Upper lobe of left lung (tissue), 6 donors: Measurements from ENCODE around the gene SLC16A3. TPM values are rescaled to one million over a fixed set of nuclear protein-coding genes. Genes with fewer than 3 reads are reported as not detected.
A peak's percentile ranks its signal among the peaks of the same experiment; 100 is the strongest.

Source experiments
- ATAC-seq, 2 donors: fragments of 200-7000 bp; cut with Tn5 transposase; one replicate each; pipeline ENCODE4 v1.9.1; 2022; ENCODE audit warnings: mild to moderate bottlenecking in 2 of 2, moderate library complexity in 2 of 2; ENCODE audit not compliant: low FRiP score in 2 of 2
- DNase-seq, 2 donors: peaks; one replicate each; pipeline ENCODE4 v3.0.0-alpha.2; 2019 to 2020
- H3K27ac ChIP-seq, 4 donors: fragments of 200-600 bp; sonication (generic); one replicate each; pipeline ENCODE4 v1.5.1; 2016 to 2019
- H3K27me3 ChIP-seq, 4 donors: fragments of 200-600 bp; sonication (generic); one replicate each; pipeline ENCODE4 v1.5.1; 2017 to 2019
- H3K36me3 ChIP-seq, 4 donors: fragments of 200-600 bp; sonication (generic); one replicate each; pipeline ENCODE4 v1.5.1; 2016 to 2019
- H3K4me1 ChIP-seq, 4 donors: fragments of 200-600 bp; sonication (generic); one replicate each; pipeline ENCODE4 v1.5.1; 2018 to 2019
- H3K4me3 ChIP-seq, 4 donors: fragments of 200-600 bp; sonication (generic); one replicate each; pipeline ENCODE4 v1.5.1; 2017 to 2019; ENCODE audit warnings: mild to moderate bottlenecking in 2 of 4, moderate library complexity in 1 of 4
- H3K9me3 ChIP-seq, 4 donors: fragments of 200-600 bp; sonication (generic); one replicate each; pipeline ENCODE4 v1.5.1; 2018 to 2019
- EP300 ChIP-seq, 4 donors: sonication (generic); formaldehyde crosslinking; IDR thresholded peaks; one replicate each; pipeline ENCODE4 v1.5.1; 2017; ENCODE audit warnings: antibody characterized with exemption in 4 of 4, control low read depth in 2 of 4
- POLR2A ChIP-seq, 4 donors: fragments of 450-650 bp; IDR thresholded peaks; one replicate each; pipeline ENCODE4 v1.5.1; 2016 to 2017; ENCODE audit warnings: antibody characterized with exemption in 4 of 4, mild to moderate bottlenecking in 2 of 4
- POLR2AphosphoS5 ChIP-seq, 2 donors: sonication (generic); formaldehyde crosslinking; IDR thresholded peaks; one replicate each; pipeline ENCODE4 v1.5.1; 2017; ENCODE audit warnings: antibody characterized with exemption in 2 of 2
- WGBS, 2 donors: methylation state at CpG; one replicate each; pipeline ENCODE4 v1.1.5; 2017 to 2018; 5-methylcytosine and 5-hydroxymethylcytosine counted together
- total RNA-seq, 6 donors: library from RNA; depleted of rRNA in 4 of 6; stranded (reverse); fragments of >200 nt in 4 of 6; gene quantifications; one replicate each; pipeline versions ENCODE4 v1.1.0 to v1.2.1, GENCODE V29; 2016 to 2021
- TF ChIP-seq, protein P1 (sequence below), 6 experiments: fragments of 450-650 bp in 4 of 6; fragments of 200-600 bp in 2 of 6; sonication (generic) in 2 of 6; IDR thresholded peaks; one replicate each; pipeline ENCODE4 v1.5.1; 2016 to 2019; ENCODE audit warnings: antibody characterized with exemption in 6 of 6
- donor health status: DM: no; HTN: no; CAD: no; lungs with moderate emphysema.
- donor health status: DM: no; HTN: yes; CAD: no; lungs with severe emphysema.

SLC16A3 gene
- total RNA-seq, 6 donors from 2014 or later = 33.5 to 134 (median 102) TPM

DNA sequence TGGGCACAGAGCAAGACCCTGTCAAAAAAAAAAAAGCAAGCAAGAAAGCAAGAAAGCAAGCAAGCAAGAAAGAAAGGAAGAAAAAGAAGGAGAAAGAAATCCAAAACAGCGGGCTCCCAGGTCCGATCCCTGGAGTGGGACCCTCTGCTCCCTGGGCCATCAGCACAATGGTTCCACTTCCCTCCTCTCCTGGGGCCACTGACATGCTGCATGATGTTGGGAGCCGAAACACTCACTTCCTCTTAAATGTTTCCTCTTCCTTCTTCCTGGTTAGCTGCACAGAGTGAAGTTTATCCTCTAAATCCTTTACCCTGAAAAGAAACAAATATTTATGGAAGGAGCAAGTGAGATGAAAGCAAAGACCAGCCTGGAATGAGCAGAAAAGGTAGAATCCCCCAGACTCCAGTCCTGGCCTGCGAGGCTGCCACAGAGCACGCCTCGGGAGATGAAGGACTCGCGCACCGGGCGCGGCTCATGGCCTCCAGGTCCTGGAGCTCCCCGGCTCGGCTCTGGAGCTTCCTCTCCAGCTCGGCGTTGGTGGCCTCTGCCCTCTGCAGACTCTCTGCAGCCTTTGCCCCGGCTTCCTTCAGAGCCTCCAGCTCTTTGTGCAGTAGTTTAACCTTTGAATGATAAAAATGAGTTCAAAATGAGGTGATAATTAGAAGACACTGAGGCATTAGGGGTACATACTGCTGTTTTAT, 35.2 kb upstream of the SLC16A3 start:
- DNase-seq (peak in 1 of 2 donors; percentile 83), ATAC-seq (peak in 1 of 2 donors; percentile 81)
- no peaks in the 10 kb centered on the region for H3K9me3 ChIP-seq
- peaks cover 13 to 61% (median 34%) of the 10 kb centered on the region in 4 donors for H3K36me3 ChIP-seq
- peak overlapping the region in 2 of 4 donors; percentile 13 to 26 for H3K4me3 ChIP-seq
- H3K4me1 ChIP-seq = peaks cover 0 to 2% (median 0%) of the 10 kb centered on the region in 4 donors
- TF ChIP-seq POLR2AphosphoS5 (IDR thresholded peaks at IDR 0.05) (no peak), EP300 (IDR thresholded peaks at IDR 0.05) (no peak), POLR2A (IDR thresholded peaks at IDR 0.05) (no peak)
- TF ChIP-seq, protein P1, sequence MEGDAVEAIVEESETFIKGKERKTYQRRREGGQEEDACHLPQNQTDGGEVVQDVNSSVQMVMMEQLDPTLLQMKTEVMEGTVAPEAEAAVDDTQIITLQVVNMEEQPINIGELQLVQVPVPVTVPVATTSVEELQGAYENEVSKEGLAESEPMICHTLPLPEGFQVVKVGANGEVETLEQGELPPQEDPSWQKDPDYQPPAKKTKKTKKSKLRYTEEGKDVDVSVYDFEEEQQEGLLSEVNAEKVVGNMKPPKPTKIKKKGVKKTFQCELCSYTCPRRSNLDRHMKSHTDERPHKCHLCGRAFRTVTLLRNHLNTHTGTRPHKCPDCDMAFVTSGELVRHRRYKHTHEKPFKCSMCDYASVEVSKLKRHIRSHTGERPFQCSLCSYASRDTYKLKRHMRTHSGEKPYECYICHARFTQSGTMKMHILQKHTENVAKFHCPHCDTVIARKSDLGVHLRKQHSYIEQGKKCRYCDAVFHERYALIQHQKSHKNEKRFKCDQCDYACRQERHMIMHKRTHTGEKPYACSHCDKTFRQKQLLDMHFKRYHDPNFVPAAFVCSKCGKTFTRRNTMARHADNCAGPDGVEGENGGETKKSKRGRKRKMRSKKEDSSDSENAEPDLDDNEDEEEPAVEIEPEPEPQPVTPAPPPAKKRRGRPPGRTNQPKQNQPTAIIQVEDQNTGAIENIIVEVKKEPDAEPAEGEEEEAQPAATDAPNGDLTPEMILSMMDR (IDR thresholded peaks at IDR 0.05) = no peak
- H3K27ac ChIP-seq = peak overlapping the region in 2 of 4 donors; percentile 18 to 27
- 74 to 85% methylated on average over 16 of the region's 16 CpGs for WGBS, 2 donors
- no peaks in the 10 kb centered on the region for H3K27me3 ChIP-seq

DNA sequence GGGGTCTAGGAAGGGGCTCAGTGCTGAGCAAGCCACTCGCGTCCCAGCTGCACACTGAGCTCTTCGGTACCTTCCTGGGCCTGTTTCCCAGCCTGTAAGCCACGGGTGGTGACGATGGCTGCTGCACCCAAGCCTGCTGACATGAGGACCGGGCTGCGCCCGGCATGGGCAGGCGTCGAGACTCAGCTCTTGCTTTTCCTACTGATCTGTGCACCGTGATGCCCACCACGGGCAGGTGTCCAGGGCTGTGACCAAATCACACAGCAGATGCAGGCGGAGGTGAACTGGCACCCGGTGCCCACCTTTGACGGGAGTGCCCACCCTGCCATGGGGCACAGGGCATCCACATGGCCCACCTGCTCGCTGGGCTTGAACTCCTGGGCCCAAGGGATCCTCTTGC, 34.1 kb upstream of the SLC16A3 start:
- TF ChIP-seq POLR2A (IDR thresholded peaks at IDR 0.05) = no peak
- TF ChIP-seq POLR2AphosphoS5 (IDR thresholded peaks at IDR 0.05) = no peak
- TF ChIP-seq, protein P1 (IDR thresholded peaks at IDR 0.05) = no peak
- no peak for TF ChIP-seq EP300 (IDR thresholded peaks at IDR 0.05)
- no peak overlapping the region for H3K27ac ChIP-seq
- H3K9me3 ChIP-seq = no peaks in the 10 kb centered on the region
- H3K27me3 ChIP-seq = no peaks in the 10 kb centered on the region
- peaks cover 0 to 2% (median 0%) of the 10 kb centered on the region in 4 donors for H3K4me1 ChIP-seq
- WGBS, 2 donors = 96 to 99% methylated on average over 14 to 16 of the region's 16 CpGs
- peaks cover 13 to 66% (median 36%) of the 10 kb centered on the region in 4 donors for H3K36me3 ChIP-seq
- no peak for ATAC-seq
- DNase-seq = peak in 1 of 2 donors; percentile 63
- H3K4me3 ChIP-seq = no peak overlapping the region

DNA sequence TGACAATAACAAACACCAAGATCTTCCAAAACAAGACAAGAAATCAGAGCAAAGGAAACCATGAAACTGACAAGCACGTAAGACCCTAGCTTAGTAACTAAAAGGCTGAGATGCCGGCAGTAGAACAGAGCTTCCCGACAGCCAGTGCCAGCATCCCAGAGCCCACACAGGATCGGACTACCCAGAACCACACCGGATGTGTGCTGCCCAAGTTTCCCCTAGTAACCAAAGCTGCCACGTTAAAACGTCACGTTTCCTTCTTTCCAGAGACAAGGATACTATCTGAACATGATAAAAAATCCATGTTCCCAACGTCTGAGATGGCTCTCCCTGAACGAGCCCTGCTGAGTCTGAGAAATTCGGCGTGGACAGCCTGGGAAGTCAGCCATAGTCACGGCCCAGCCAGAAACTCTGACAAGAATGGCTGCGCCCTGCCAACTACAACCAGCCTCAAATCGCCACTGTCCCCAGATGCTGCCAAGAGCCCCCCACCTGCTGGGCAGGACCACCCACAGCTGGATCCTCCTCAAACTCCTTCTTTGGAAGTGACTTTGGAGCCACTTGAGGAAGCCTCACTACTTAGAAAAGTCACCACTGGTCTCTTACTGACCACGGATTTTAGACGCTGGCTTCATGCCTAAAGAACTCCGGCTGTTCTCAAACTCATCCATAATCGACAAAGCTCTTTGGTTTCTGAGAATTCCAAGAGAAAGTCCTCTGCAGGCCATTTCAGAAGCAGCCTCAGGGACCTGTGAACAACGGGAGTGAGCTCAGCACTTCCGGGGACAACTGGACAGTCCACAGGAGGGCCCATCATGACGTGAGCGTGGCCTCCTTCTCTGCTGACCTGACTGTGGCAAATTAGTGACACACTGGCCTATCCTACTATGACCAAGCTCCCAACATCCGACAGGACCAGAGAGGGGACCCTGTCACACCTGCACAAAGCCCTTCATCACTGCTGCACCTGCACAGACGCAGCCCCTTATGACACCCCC, 32.9 kb upstream of the SLC16A3 start:
- ATAC-seq = no peak
- H3K36me3 ChIP-seq = peaks cover 13 to 72% (median 40%) of the 10 kb centered on the region in 4 donors

DNA sequence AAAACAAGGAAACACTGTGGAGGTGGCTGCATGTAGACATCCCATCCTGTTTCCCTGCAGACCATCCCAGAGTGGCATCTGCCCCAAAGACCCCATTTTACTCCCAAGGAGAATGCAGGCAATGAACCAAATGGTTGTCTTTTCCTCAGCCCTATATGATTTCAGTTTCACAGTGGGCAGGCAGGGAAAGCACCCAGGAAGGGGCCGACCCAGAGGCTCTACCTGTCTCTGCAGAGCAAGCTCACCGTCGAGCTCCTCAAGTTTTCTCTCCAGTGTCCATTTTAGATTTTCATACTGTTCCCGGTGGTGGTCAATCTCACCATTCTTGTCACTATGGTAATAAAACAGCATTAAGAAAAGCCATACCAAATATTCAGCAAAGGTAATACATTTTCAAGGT, 30.8 kb upstream of the SLC16A3 start:
- no peak for ATAC-seq
- peaks cover 0 to 2% (median 0%) of the 10 kb centered on the region in 4 donors for H3K4me1 ChIP-seq
- H3K27ac ChIP-seq = no peak overlapping the region
- H3K36me3 ChIP-seq = peaks cover 7 to 59% (median 33%) of the 10 kb centered on the region in 4 donors
- H3K27me3 ChIP-seq = no peaks in the 10 kb centered on the region
- TF ChIP-seq POLR2A (IDR thresholded peaks at IDR 0.05) (no peak), POLR2AphosphoS5 (IDR thresholded peaks at IDR 0.05) (no peak), EP300 (IDR thresholded peaks at IDR 0.05) (no peak)
- TF ChIP-seq, protein P1 (IDR thresholded peaks at IDR 0.05) = no peak
- 88 to 94% methylated on average over 4 of the region's 4 CpGs for WGBS, 2 donors
- H3K9me3 ChIP-seq = no peaks in the 10 kb centered on the region
- H3K4me3 ChIP-seq = no peak overlapping the region
- no peak for DNase-seq

More for the DNA sequence above, 32.9 kb upstream of the SLC16A3 start:
- no peak for DNase-seq
- Histone ChIP-seq H3K27me3 (no peaks in the 10 kb centered on the region), H3K27ac (peak overlapping the region in 1 of 4 donors; percentile 58), H3K4me1 (peaks cover 0 to 2% (median 0%) of the 10 kb centered on the region in 4 donors), H3K4me3 (no peak overlapping the region), H3K9me3 (no peaks in the 10 kb centered on the region)
- 81 to 90% methylated on average over 19 to 25 of the region's 25 CpGs for WGBS, 2 donors
- TF ChIP-seq POLR2A (IDR thresholded peaks at IDR 0.05) (no peak), EP300 (IDR thresholded peaks at IDR 0.05) (no peak), POLR2AphosphoS5 (IDR thresholded peaks at IDR 0.05) (no peak)
- TF ChIP-seq, protein P1 (IDR thresholded peaks at IDR 0.05) = no peak
